ENCODE results near the gene TREH.

GRCh38 chr11:118607401-118608359 lies 71.8 kb downstream of the TREH start, which contains the start of gene PHLDB1:
- peak; percentile 69 for TF ChIP-seq CTCF (conservative IDR thresholded peaks at IDR 0.05)
- TF ChIP-seq ZFX (IDR thresholded peaks at IDR 0.05): no peak

All from C4-2B (cell line).